SU-DHL-6 (cell line): ENCODE data around the gene RBMS1.

ENCODE experiments used
- H2AFZ ChIP-seq: fragments of 200-600 bp; sonication (generic); 2 replicates; pipeline ENCODE4 v1.6.1; 2014; ENCODE audit warnings: low read depth, mild to moderate bottlenecking, moderate library complexity, mixed read lengths, antibody characterized with exemption, low read length; ENCODE audit not compliant: severe bottlenecking
- H3F3A ChIP-seq: fragments of 200-600 bp; shearing (Covaris generic); 2 replicates; pipeline ENCODE4 v1.6.0; 2016; ENCODE audit warnings: antibody characterized with exemption, mild to moderate bottlenecking; ENCODE audit not compliant: insufficient read depth
- H3K27ac ChIP-seq: fragments of 200-600 bp; sonication (generic); 2 replicates; pipeline ENCODE4 v1.5.1; 2016; ENCODE audit warnings: low read depth, mild to moderate bottlenecking, low read length, moderate library complexity, mixed read lengths
- H3K27me3 ChIP-seq: fragments of 200-600 bp; sonication (generic), shearing (Covaris generic); 2 replicates; pipeline ENCODE4 v1.6.0; 2014; ENCODE audit warnings: mild to moderate bottlenecking, low read length
- H3K36me3 ChIP-seq: fragments of 200-600 bp; sonication (generic); 2 replicates; pipeline ENCODE4 v1.6.1; 2014; ENCODE audit warnings: mild to moderate bottlenecking, low read length, mixed read lengths
- H3K4me2 ChIP-seq: fragments of 300-600, 200-600 bp; shearing (Covaris generic), sonication (generic); 2 replicates; pipeline ENCODE4 v1.6.0; 2014; ENCODE audit warnings: low read length, low read depth, mild to moderate bottlenecking; ENCODE audit not compliant: poor library complexity, severe bottlenecking
- H3K4me3 ChIP-seq: fragments of 200-600 bp; sonication (generic); 2 replicates; pipeline ENCODE4 v1.5.1; 2014; ENCODE audit warnings: antibody characterized with exemption, low read length, mild to moderate bottlenecking, mixed read lengths; ENCODE audit not compliant: insufficient read depth, poor library complexity, severe bottlenecking
- H3K79me2 ChIP-seq: fragments of 200-600 bp; sonication (generic); 2 replicates; pipeline ENCODE4 v1.6.1; 2014; ENCODE audit warnings: mild to moderate bottlenecking, low read length, moderate library complexity; ENCODE audit not compliant: insufficient read depth
- H3K9ac ChIP-seq: fragments of 200-600 bp; sonication (generic); 2 replicates; pipeline ENCODE4 v1.7.0; 2014; ENCODE audit warnings: mild to moderate bottlenecking, low read length
- H3K9me2 ChIP-seq: fragments of 200-600 bp; sonication (generic); replicated peaks from 2 replicates; pipeline ENCODE4 v1.6.1; 2014; ENCODE audit warnings: low read length; ENCODE audit not compliant: insufficient read depth
- H3K9me3 ChIP-seq: fragments of 200-600 bp; sonication (generic); 2 replicates; pipeline ENCODE4 v1.6.1; 2014; ENCODE audit warnings: low read length, mixed read lengths; ENCODE audit not compliant: insufficient read depth
- H4K20me1 ChIP-seq: fragments of 200-600 bp; sonication (generic); 2 replicates; pipeline ENCODE4 v1.6.1; 2014; ENCODE audit warnings: low read depth, mild to moderate bottlenecking, antibody characterized with exemption, low read length, moderate library complexity, mixed read lengths
- CTCF ChIP-seq: fragments of 200-600 bp; sonication (generic); IDR thresholded peaks from one replicate; pipeline ENCODE4 v1.5.1; 2017; ENCODE audit warnings: antibody characterized with exemption, mild to moderate bottlenecking, low read length, moderate library complexity; ENCODE audit not compliant: insufficient read depth, poor library complexity, severe bottlenecking
- EZH2phosphoT487 ChIP-seq: fragments of 200-600 bp; sonication (generic), shearing (Covaris generic); conservative IDR thresholded peaks from 2 replicates; pipeline ENCODE4 v1.6.1; 2018; ENCODE audit warnings: mild to moderate bottlenecking, antibody characterized with exemption, low read length, moderate library complexity, mixed read lengths

Gene RBMS1

GRCh38 chr2:160227293-160227915, 266.2 kb downstream of the RBMS1 start:
- Histone ChIP-seq H2AFZ (no peak overlapping the region), H3K36me3 (no peaks in the 10 kb centered on the region), H3K27me3 (no peaks in the 10 kb centered on the region), H3K4me2 (no peak overlapping the region), H3K79me2 (no peaks in the 10 kb centered on the region), H3K4me3 (no peak overlapping the region), H3K27ac (no peak overlapping the region), H3F3A (no peaks in the 10 kb centered on the region), H3K9ac (no peak overlapping the region), H3K9me3 (no peaks in the 10 kb centered on the region), H3K9me2 (no peaks in the 10 kb centered on the region), H4K20me1 (no peaks in the 10 kb centered on the region)
- TF ChIP-seq CTCF: no peak
- no peak for TF ChIP-seq EZH2phosphoT487

- H3K36me3 ChIP-seq: no peaks in the 10 kb centered on the region
- H2AFZ ChIP-seq: no peak overlapping the region
- H4K20me1 ChIP-seq: no peaks in the 10 kb centered on the region
- no peaks in the 10 kb centered on the region for H3F3A ChIP-seq
- H3K4me2 ChIP-seq: no peak overlapping the region
- H3K9me3 ChIP-seq: no peaks in the 10 kb centered on the region
- no peaks in the 10 kb centered on the region for H3K27me3 ChIP-seq
- no peaks in the 10 kb centered on the region for H3K9me2 ChIP-seq
- H3K27ac ChIP-seq: no peak overlapping the region
- no peak overlapping the region for H3K9ac ChIP-seq
- TF ChIP-seq EZH2phosphoT487: no peak
- no peak for TF ChIP-seq CTCF
- H3K4me3 ChIP-seq: no peak overlapping the region
- no peaks in the 10 kb centered on the region for H3K79me2 ChIP-seq
Observed at GRCh38 chr2:160226367-160226766, 267.2 kb downstream of the RBMS1 start.

- Histone ChIP-seq H3K4me3 (no peak overlapping the region), H3K9ac (no peak overlapping the region), H2AFZ (no peak overlapping the region), H4K20me1 (no peaks in the 10 kb centered on the region), H3K9me3 (no peaks in the 10 kb centered on the region), H3K27me3 (no peaks in the 10 kb centered on the region), H3K36me3 (no peaks in the 10 kb centered on the region), H3K27ac (no peak overlapping the region), H3F3A (no peaks in the 10 kb centered on the region), H3K79me2 (no peaks in the 10 kb centered on the region), H3K9me2 (no peaks in the 10 kb centered on the region), H3K4me2 (no peak overlapping the region)
- TF ChIP-seq EZH2phosphoT487 (no peak), CTCF (no peak)
Observed at GRCh38 chr2:160225722-160226121, 267.9 kb downstream of the RBMS1 start.
